ENCODE measurements around the gene ASB6. TPM values are rescaled to one million over a fixed set of nuclear protein-coding genes. Genes with fewer than 3 reads are reported as not detected.

Gene ASB6
- total RNA-seq, 1 experiment from 2014 or later: 24.4 TPM

GRCh38 chr9:129591916-129592315 is 50.0 kb downstream of the ASB6 start:
- DNase-seq: no peak
- no peaks in the 10 kb centered on the region for H3K36me3 ChIP-seq
- no peaks in the 10 kb centered on the region for H3K9me3 ChIP-seq
- H3K4me3 ChIP-seq: no peak overlapping the region
- no peaks in the 10 kb centered on the region for H3K27me3 ChIP-seq

DNA sequence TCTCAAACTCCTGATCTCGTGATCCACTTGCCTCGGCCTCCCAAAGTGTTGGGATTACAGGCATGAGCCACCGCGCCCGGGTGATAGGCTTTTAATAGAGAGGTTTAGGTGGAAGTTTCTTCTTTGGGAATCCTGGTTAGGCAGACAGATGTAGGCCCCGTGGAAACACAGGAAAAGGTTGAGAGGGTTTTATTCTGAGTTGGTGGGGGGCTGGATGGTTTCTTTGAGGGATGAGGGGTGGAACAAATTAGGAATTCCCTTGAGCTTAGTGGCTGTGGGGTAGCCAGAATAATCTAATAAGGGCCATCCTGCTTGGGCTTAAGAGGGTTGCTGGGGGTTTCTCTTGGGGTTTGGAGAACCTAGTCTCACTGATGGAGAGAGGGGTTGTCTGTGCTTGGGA is 51.5 kb downstream of the ASB6 start:
- no peaks in the 10 kb centered on the region for H3K36me3 ChIP-seq
- no peaks in the 10 kb centered on the region for H3K27me3 ChIP-seq
- no peak for DNase-seq
- H3K4me3 ChIP-seq: no peak overlapping the region
- H3K9me3 ChIP-seq: no peaks in the 10 kb centered on the region

DNA sequence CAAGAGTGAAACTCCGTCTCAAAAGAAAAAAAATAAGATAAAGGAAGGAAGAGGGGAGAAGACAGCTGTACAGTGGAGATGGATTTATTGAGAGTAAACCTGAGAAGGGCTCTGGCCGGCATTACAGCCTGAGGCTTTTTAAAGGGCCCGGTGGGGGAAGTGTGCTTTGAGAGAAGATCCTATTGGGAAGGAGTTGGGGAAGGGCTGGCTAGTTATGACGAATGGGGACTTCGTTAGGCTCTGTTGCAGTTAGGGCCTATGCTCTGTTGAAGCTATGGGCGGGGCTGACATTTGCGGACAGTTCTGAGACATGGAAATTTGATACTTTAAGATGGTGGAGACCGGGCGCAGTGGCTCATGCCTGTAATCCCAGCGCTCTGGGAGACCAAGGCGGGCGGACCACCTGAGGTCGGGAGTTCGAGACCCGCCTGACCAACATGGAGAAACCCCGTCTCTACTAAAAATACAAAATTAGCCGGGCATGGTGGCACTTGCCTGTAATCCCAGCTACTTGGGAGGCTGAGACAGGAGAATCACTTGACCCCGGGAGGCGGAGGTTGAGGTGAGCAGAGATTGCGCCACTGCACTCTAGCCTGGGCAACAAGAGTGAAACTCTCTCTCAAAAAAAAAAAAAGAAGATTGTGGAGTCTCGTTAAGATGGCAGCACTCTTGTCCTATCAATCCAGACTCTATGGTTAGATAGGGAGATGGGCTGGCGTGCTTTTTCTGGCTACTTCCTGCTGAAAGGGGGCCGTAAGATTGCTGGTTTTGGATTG is 54.3 kb downstream of the ASB6 start:
- H3K27me3 ChIP-seq: no peaks in the 10 kb centered on the region
- H3K9me3 ChIP-seq: no peaks in the 10 kb centered on the region
- no peak overlapping the region for H3K4me3 ChIP-seq
- no peaks in the 10 kb centered on the region for H3K36me3 ChIP-seq
- no peak for DNase-seq

DNA sequence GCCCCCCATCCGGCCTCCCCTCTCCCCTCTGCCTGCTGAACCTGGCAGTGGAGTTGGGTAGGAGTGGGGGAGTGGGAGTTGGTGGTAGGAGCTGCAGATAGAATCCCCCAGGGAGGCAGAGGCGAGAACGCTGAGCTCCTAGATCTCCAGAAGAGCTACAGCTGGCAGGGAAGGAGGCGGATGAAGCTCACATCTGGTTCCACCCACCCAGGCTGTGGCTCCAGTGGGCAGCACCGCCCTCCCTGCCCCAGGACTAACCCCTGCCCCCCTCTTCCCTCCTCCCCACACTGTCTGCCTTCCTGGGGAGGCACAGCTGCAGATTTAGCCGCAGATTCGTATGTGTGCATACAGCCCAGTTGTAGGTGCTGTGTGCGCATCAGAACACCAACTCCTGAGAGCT is 55.3 kb downstream of the ASB6 start:
- Histone ChIP-seq H3K4me3 (no peak overlapping the region), H3K9me3 (no peaks in the 10 kb centered on the region), H3K36me3 (no peaks in the 10 kb centered on the region), H3K27me3 (no peaks in the 10 kb centered on the region)
- no peak for DNase-seq

DNA sequence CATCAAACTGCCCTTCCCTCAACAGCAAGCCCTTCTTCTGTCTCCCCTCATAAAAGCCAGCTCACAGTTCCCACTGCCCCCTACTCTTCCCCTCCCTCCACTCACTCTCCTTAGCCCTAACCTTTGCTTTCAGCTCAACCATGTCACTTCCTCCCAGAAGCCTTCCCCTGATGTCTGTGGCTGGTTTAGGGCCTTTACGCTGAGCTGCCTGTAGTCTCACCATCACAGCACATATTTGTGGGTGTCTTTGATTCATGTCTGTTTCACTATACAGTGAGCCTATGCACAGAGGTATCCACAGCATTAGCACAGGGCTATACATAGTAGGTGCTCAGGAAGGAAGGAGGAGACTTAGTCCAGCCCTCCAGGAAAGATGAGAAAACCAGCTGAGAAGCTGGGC is 55.7 kb downstream of the ASB6 start:
- Histone ChIP-seq H3K27me3 (no peaks in the 10 kb centered on the region), H3K4me3 (no peak overlapping the region), H3K36me3 (no peaks in the 10 kb centered on the region), H3K9me3 (no peaks in the 10 kb centered on the region)
- DNase-seq: no peak

GRCh38 chr9:129585352-129585751 is 56.6 kb downstream of the ASB6 start:
- no peak for DNase-seq
- no peaks in the 10 kb centered on the region for H3K27me3 ChIP-seq
- no peaks in the 10 kb centered on the region for H3K36me3 ChIP-seq
- H3K9me3 ChIP-seq: no peaks in the 10 kb centered on the region
- no peak overlapping the region for H3K4me3 ChIP-seq

Other genes with a start within 250 kb of the ASB6 start
- not detected in 2 replicates for gene C9orf50, start 21.1 kb downstream of the ASB6 start, total RNA-seq (2014; rRNA removed; shearing (Covaris generic); ENCODE audit: low replicate concordance)
- 82.0 and 99.2 TPM in 2 replicates for gene NTMT1, start 16.0 kb downstream of the ASB6 start, total RNA-seq (2014; rRNA removed; shearing (Covaris generic); ENCODE audit: low replicate concordance)
- gene PRRX2, start 23.5 kb upstream of the ASB6 start, total RNA-seq (2014; rRNA removed; shearing (Covaris generic); ENCODE audit: low replicate concordance): 20.1 and 38.4 TPM in 2 replicates
- gene PTGES, start 110.9 kb upstream of the ASB6 start, total RNA-seq (2014; rRNA removed; shearing (Covaris generic); ENCODE audit: low replicate concordance): 0.23 TPM in 1 of 2 replicates, not detected in the other
- 31.8 and 43.6 TPM in 2 replicates for gene TOR1B, start 161.0 kb upstream of the ASB6 start, total RNA-seq (2014; rRNA removed; shearing (Covaris generic); ENCODE audit: low replicate concordance)
- gene TOR1A, start 182.0 kb upstream of the ASB6 start, total RNA-seq (2014; rRNA removed; shearing (Covaris generic); ENCODE audit: low replicate concordance): 30.1 and 32.1 TPM in 2 replicates
- 48.7 and 116 TPM in 2 replicates for gene C9orf78, start 193.1 kb upstream of the ASB6 start, total RNA-seq (2014; rRNA removed; shearing (Covaris generic); ENCODE audit: low replicate concordance)
- 6.2 and 10.2 TPM in 2 replicates for gene USP20, start 193.3 kb upstream of the ASB6 start, total RNA-seq (2014; rRNA removed; shearing (Covaris generic); ENCODE audit: low replicate concordance)